DOHH2 (cell line): ENCODE data around the gene BCAR3.

Experiments used
- EZH2phosphoT487 ChIP-seq: fragments of 200-600 bp; sonication (generic); IDR thresholded peaks from 2 replicates; pipeline ENCODE4 v1.6.1; 2017; ENCODE audit warnings: borderline replicate concordance, mild to moderate bottlenecking, antibody characterized with exemption, low read length, moderate library complexity, mixed read lengths
- TF ChIP-seq, protein P1 (sequence below): fragments of 200-600 bp; sonication (generic); IDR thresholded peaks from one replicate; pipeline ENCODE4 v1.5.1; 2014; ENCODE audit warnings: antibody characterized with exemption, mild to moderate bottlenecking, low read depth, low read length; ENCODE audit not compliant: poor library complexity, severe bottlenecking

DNA sequence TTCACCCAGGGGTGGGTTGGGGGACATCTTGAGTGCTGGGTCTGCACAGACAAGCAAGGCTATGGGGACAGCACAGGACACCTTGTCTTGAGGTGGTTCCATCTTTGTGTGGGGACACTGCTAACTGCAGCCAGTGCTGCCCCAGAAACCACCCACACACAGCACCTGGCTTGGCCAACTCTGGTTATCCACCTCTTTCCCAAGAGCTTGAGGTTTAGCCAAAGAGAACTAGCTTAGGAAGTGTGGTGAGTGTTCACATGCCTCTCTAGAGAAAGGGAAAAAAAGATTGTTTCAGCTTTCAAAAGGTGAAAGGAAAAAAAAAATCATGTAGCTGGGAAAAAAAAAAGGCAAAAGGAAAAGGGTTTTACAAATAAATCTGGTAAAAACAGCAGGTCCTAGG is 32.4 kb downstream of the BCAR3 start:
- TF ChIP-seq, protein P1, sequence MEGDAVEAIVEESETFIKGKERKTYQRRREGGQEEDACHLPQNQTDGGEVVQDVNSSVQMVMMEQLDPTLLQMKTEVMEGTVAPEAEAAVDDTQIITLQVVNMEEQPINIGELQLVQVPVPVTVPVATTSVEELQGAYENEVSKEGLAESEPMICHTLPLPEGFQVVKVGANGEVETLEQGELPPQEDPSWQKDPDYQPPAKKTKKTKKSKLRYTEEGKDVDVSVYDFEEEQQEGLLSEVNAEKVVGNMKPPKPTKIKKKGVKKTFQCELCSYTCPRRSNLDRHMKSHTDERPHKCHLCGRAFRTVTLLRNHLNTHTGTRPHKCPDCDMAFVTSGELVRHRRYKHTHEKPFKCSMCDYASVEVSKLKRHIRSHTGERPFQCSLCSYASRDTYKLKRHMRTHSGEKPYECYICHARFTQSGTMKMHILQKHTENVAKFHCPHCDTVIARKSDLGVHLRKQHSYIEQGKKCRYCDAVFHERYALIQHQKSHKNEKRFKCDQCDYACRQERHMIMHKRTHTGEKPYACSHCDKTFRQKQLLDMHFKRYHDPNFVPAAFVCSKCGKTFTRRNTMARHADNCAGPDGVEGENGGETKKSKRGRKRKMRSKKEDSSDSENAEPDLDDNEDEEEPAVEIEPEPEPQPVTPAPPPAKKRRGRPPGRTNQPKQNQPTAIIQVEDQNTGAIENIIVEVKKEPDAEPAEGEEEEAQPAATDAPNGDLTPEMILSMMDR, result no peak
- TF ChIP-seq EZH2phosphoT487, result no peak
